ENCODE results near the gene CLASP2.
"Not testable (repeated sequence)": the region's sequence is repeated elsewhere in the genome, so short reads cannot be mapped to it uniquely, and the experiment has no call there.

CLASP2 gene

DNA sequence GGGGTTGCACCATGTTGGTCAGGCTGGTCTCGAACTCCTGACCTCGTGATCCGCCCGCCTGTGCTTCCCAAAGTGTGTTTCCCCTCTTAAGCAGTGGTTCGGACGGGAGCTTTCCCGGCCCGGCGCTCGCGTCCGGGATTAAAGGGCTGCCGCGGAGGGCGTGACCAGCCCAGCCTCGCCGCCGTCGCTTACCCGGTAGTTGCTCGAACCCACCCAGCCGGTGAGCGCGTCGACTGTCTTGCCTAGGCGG lies 513 bp downstream of the CLASP2 start:
- H3K27me3 Mint-ChIP-seq = no peaks in the 10 kb centered on the region
- no peak overlapping the region for H3K4me3 Mint-ChIP-seq
- no peaks in the 10 kb centered on the region for H3K9me3 Mint-ChIP-seq
- peaks cover 6% of the 10 kb centered on the region for H3K36me3 Mint-ChIP-seq (ENCODE audit: low read depth)
- peak overlapping the region; percentile 78 for H3K27ac Mint-ChIP-seq
- peaks cover 9% of the 10 kb centered on the region for H3K4me1 Mint-ChIP-seq (ENCODE audit: low read depth)

DNA sequence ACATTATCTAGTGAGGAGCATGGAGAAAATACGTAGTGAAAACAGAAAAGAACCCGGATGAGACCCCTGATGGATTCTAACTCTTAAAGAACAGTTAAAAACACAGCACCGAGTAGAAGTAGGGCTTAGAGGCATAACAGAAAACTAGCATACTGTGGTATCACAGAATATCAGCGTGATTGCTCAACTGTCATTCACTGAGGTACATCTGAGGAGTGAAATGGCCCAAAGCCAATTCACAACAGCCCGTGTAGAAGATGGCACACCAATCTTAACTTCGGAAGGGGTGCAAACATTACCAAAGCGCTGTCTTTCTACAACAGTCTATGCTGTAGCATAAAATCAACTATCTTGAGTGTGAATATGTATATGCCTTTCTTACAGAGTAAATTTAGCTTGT lies 1.8 kb downstream of the CLASP2 start:
- Mint-ChIP-seq H3K4me1 (ENCODE audit: low read depth) (peaks cover 16% of the 10 kb centered on the region), H3K9me3 (no peaks in the 10 kb centered on the region), H3K4me3 (no peak overlapping the region), H3K36me3 (ENCODE audit: low read depth) (peaks cover 15% of the 10 kb centered on the region), H3K27me3 (no peaks in the 10 kb centered on the region), H3K27ac (no peak overlapping the region)

DNA sequence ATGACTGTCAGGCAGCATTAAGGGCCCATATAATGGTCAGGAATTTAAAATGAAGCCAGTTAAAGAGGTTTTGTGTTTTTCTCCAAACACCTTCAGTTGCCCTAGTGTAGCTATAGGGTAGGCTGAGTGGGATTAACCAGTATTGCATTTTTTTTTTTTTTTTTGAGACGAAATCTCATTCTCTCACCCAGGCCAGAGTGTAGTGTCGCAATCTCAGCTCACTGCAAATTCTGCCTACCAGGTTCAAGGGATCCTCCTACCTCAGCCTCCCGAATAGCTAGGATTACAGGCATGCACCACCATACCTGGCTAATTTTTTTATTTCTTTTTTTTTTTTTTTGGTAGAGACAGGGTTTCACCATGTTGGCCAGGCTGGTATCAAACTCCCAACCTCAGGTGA lies 7.0 kb downstream of the CLASP2 start:
- Mint-ChIP-seq H3K27ac (no peak overlapping the region), H3K4me3 (no peak overlapping the region), H3K36me3 (ENCODE audit: low read depth) (peaks cover 21% of the 10 kb centered on the region), H3K4me1 (ENCODE audit: low read depth) (peaks cover 17% of the 10 kb centered on the region), H3K9me3 (peaks cover 4% of the 10 kb centered on the region), H3K27me3 (no peaks in the 10 kb centered on the region)

DNA sequence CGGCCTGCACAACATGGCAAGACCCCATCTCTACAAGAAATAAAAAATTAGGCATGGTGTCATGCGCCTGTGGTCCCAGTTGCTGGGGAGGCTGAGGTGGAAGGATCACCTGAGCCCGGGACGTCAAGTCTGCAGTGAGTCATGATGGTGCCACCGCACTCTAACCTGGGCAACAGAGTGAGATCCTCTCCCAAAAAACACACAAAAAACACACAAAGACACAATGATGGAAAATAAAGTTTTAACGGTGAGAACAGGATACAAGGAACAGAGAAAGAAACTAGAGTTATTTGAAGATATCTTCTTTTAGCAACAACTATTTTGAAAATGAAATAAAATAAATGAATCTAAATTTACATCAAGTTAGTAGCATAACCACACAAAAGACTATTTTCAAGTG lies 12.0 kb downstream of the CLASP2 start:
- peaks cover 19% of the 10 kb centered on the region for H3K4me1 Mint-ChIP-seq (ENCODE audit: low read depth)
- peaks cover 52% of the 10 kb centered on the region for H3K36me3 Mint-ChIP-seq (ENCODE audit: low read depth)
- peaks cover 27% of the 10 kb centered on the region for H3K9me3 Mint-ChIP-seq
- no peaks in the 10 kb centered on the region for H3K27me3 Mint-ChIP-seq
- no peak overlapping the region for H3K27ac Mint-ChIP-seq
- no peak overlapping the region for H3K4me3 Mint-ChIP-seq

DNA sequence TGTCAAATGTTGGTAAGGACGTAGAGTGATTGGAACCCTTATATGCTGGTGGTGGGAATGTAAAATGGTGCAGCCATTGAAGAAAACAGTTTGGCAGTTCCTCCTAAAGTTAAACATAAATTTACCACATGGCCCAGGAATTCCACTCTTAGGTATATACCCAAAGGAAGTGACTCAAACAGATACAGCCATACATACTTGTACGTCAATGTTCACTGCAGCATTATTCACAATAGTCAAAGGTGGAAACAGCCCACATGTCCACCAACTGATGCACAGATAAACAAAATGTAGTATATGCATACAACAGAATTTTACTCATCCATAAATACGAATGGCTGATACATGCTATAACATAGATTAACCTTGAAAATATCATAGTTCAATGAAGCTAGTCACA lies 13.2 kb downstream of the CLASP2 start:
- no peak overlapping the region for H3K4me3 Mint-ChIP-seq
- H3K27ac Mint-ChIP-seq = no peak overlapping the region
- H3K4me1 Mint-ChIP-seq (ENCODE audit: low read depth) = peaks cover 19% of the 10 kb centered on the region
- no peaks in the 10 kb centered on the region for H3K27me3 Mint-ChIP-seq
- peaks cover 27% of the 10 kb centered on the region for H3K9me3 Mint-ChIP-seq
- peaks cover 54% of the 10 kb centered on the region for H3K36me3 Mint-ChIP-seq (ENCODE audit: low read depth)

DNA sequence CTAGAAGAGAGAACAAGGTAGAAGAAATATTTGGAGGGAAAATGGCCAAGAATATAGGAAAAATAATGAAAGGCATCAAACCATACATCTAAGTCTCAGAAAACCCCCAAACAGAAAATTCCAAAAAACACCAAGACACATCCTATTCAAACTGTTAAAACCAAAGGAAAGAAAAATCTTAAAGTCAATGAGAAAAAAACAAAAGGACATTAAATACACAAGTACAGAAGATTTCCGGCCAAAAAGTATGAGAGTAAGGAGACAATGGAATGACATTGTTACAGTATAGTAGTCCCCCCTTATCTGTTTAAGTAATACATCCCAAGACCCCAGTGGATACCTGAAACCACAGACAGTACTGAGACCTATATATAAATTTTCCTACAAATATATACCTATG lies 18.8 kb downstream of the CLASP2 start:
- Mint-ChIP-seq H3K36me3 (ENCODE audit: low read depth) (peaks cover 54% of the 10 kb centered on the region), H3K4me3 (no peak overlapping the region), H3K27me3 (no peaks in the 10 kb centered on the region), H3K9me3 (peaks cover 25% of the 10 kb centered on the region), H3K4me1 (ENCODE audit: low read depth) (peaks cover 14% of the 10 kb centered on the region), H3K27ac (no peak overlapping the region)

DNA sequence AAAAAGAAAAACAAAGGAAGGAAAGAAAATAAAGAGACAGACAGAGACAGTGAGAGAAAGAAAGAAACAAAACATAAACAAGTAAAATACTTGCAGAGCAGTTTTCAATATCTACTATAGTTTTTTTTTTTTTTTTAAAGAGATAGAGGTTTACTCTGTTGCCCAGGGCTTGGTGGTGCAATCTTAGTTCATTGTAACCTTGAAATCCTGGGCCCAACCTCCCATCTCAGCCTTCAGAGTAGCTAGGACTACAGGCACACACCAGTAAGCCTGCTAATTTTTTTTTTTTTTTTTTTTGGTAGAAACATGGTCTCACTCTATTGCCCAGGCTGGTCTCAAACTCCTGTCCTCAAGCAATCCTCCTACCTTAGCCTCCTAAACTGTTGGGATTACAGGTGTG lies 23.1 kb downstream of the CLASP2 start:
- H3K27me3 Mint-ChIP-seq = no peaks in the 10 kb centered on the region
- H3K9me3 Mint-ChIP-seq = peaks cover 8% of the 10 kb centered on the region
- H3K4me1 Mint-ChIP-seq (ENCODE audit: low read depth) = peaks cover 19% of the 10 kb centered on the region
- H3K27ac Mint-ChIP-seq = no peak overlapping the region
- peaks cover 25% of the 10 kb centered on the region for H3K36me3 Mint-ChIP-seq (ENCODE audit: low read depth)
- no peak overlapping the region for H3K4me3 Mint-ChIP-seq

DNA sequence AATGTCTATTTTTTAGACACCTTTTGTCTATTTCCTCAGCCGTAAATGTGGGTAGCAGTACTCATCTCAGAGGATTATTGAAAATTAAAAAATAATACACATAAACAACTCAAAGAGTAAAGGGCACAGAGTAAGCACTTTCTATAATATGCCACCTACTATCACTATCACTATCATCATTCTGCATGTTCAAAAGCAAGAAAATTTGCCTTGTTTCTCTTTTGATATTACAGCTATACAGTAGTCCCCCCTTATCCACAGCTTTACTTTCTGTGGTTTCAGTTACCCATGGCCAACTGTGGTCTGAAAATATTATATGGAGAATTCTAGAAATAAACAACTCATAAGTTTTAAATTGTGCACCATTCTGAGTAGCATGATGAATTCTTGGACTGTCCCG lies 27.7 kb downstream of the CLASP2 start:
- H3K36me3 Mint-ChIP-seq (ENCODE audit: low read depth) = peaks cover 23% of the 10 kb centered on the region
- H3K9me3 Mint-ChIP-seq = no peaks in the 10 kb centered on the region
- no peak overlapping the region for H3K27ac Mint-ChIP-seq
- peaks cover 9% of the 10 kb centered on the region for H3K4me1 Mint-ChIP-seq (ENCODE audit: low read depth)
- H3K4me3 Mint-ChIP-seq = no peak overlapping the region
- H3K27me3 Mint-ChIP-seq = no peaks in the 10 kb centered on the region

DNA sequence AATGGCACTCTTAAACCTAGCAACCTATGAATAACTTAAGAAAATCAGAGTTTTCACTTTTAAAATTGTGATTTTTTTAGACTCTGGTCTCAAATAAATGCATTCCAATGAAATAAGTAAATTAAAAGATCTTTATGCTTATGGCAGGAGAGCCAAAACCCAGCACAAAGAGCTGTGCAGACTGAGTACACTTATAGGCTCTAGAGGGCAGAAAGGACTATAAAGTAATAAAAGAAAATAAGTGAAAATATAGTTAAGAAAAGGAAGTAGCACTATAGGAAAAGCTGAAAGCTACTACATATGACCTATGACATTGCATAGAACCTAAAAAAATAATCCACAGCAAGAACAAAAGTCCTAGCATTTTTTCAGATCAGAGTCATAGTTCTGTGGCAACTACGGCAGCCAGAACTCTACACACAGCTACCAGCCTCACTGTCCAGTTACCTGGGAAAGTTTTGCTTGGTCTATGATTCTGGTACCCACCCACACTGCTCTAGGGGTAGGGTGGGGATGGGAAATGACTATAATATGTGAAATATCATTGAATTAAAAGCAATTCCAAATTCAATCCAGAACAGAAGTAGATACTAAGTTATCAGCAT lies 30.5 kb downstream of the CLASP2 start:
- Mint-ChIP-seq H3K27me3 (no peaks in the 10 kb centered on the region), H3K9me3 (no peaks in the 10 kb centered on the region), H3K36me3 (ENCODE audit: low read depth) (peaks cover 13% of the 10 kb centered on the region), H3K4me1 (ENCODE audit: low read depth) (no peaks in the 10 kb centered on the region), H3K27ac (no peak overlapping the region), H3K4me3 (no peak overlapping the region)

DNA sequence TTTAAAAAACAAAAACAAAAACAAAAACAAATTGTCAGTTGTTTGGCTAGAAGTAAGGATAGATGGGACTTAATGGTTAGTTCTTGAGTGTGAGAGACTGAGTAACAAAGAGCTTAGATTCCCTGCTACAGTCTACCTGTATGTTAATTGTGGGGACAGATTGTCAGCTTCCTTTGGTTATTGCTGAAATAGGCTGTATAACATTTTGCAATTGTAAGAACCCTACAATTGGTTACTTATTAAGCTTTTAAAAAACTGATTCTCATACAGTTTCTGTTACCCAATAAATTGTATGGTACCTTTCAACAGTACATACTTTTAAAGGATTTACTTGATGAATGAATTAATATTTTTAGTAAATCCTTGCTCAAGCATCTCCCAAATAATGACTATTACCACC lies 35.3 kb downstream of the CLASP2 start:
- no peaks in the 10 kb centered on the region for H3K27me3 Mint-ChIP-seq
- H3K4me3 Mint-ChIP-seq = no peak overlapping the region
- H3K9me3 Mint-ChIP-seq = peaks cover 3% of the 10 kb centered on the region
- H3K4me1 Mint-ChIP-seq (ENCODE audit: low read depth) = no peaks in the 10 kb centered on the region
- H3K27ac Mint-ChIP-seq = no peak overlapping the region
- peaks cover 38% of the 10 kb centered on the region for H3K36me3 Mint-ChIP-seq (ENCODE audit: low read depth)

DNA sequence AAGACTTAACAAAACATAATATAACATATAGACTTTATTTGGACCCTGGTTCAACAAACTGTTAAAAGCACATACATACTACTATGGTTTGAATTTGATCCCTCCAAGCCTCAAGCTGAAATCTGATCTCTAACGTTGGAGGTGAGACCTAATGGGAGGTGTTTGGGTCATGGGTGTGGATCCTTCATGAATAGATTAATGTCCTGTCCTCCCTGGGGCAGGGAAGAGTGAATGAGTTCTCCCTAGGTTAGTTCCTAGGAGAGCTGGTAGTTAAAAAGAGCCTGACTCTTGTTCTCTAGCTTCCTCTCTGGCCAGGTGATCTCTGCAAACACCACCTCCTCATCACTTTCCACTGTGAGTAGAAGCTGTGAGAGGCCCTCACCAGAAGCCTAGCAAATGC lies 36.4 kb downstream of the CLASP2 start:
- Mint-ChIP-seq H3K4me1 (ENCODE audit: low read depth) (no peaks in the 10 kb centered on the region), H3K27me3 (no peaks in the 10 kb centered on the region), H3K9me3 (peaks cover 4% of the 10 kb centered on the region), H3K27ac (no peak overlapping the region), H3K4me3 (no peak overlapping the region), H3K36me3 (ENCODE audit: low read depth) (peaks cover 40% of the 10 kb centered on the region)

DNA sequence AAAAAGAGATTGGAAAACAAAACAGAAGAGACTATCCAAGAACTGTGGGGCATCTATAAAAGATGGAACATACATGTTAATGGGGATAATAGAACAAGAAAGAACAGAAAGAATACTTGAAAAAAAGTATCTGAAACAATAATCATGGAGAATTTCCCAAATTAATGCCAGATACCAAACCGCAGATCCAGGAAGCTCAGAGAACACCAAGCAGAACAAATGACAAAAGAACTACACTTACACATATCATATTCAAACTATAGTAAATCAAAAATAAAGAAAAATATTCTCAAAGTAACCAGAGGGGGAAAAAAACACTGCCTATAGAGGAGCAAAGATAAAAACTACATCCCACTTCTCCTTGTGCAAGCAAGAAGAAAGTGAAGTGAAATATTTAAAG lies 40.0 kb downstream of the CLASP2 start:
- Mint-ChIP-seq H3K9me3 (peaks cover 4% of the 10 kb centered on the region), H3K4me1 (ENCODE audit: low read depth) (no peaks in the 10 kb centered on the region), H3K27ac (no peak overlapping the region), H3K27me3 (no peaks in the 10 kb centered on the region), H3K36me3 (ENCODE audit: low read depth) (peaks cover 46% of the 10 kb centered on the region), H3K4me3 (no peak overlapping the region)

DNA sequence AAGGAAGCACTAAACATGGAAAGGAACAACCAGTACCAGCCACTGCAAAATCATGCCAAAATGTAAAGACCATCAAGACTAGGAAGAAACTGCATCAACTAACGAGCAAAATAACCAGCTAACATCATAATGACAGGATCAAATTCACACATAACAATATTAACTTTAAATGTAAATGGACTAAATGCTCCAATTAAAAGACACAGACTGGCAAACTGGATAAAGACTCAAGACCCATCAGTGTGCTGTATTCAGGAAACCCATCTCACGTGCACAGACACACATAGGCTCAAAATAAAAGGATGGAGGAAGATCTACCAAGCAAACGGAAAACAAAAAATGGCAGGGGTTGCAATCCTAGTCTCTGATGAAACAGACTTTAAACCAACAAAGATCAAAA lies 44.6 kb downstream of the CLASP2 start:
- H3K27me3 Mint-ChIP-seq; H3K9me3 Mint-ChIP-seq; H3K27ac Mint-ChIP-seq; H3K4me3 Mint-ChIP-seq; H3K4me1 Mint-ChIP-seq (ENCODE audit: low read depth): not testable (repeated sequence)
- peaks cover 39% of the 10 kb centered on the region for H3K36me3 Mint-ChIP-seq (ENCODE audit: low read depth)

DNA sequence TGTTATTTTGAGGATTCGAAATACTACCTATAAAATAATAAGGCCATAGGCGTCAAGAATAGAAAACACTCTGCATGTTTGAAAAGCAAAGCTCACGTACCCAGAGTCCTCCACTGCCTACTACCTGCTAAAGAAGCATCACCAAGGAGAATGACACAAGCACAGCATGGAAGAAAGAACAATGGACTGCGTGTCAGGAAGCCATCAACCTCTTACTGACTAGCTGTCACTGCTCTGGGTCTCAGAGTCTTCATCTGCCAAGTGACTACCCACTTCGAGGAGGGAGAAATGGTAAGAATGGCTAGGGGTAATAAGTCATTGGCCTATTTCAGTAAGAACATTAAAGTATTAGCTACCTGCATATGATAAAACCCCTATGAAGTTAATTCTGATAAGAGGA lies 49.4 kb downstream of the CLASP2 start:
- Mint-ChIP-seq H3K27me3 (no peaks in the 10 kb centered on the region), H3K27ac (no peak overlapping the region), H3K36me3 (ENCODE audit: low read depth) (peaks cover 29% of the 10 kb centered on the region), H3K4me1 (ENCODE audit: low read depth) (no peaks in the 10 kb centered on the region), H3K4me3 (no peak overlapping the region), H3K9me3 (no peaks in the 10 kb centered on the region)

DNA sequence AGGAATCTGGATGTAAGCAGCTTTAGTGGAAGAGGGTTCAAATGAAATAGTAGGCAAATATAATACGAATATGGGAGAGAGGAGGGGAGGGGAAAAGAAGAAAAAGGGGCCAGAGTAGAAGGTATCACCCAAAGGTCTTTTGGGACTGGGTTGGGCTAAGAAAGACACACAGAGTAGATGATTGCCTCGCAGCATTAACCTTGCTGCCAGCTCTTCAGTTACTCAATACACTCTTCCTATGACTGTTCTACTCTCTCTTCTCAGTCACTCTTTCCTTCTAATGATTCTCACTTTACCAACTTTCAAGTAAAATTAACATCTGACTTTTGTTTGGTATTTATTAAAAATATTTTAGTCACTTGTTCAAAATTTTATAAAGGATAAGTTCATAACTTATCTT lies 52.8 kb downstream of the CLASP2 start:
- peaks cover 2% of the 10 kb centered on the region for H3K4me1 Mint-ChIP-seq (ENCODE audit: low read depth)
- H3K36me3 Mint-ChIP-seq (ENCODE audit: low read depth) = peaks cover 20% of the 10 kb centered on the region
- H3K9me3 Mint-ChIP-seq = no peaks in the 10 kb centered on the region
- no peak overlapping the region for H3K27ac Mint-ChIP-seq
- H3K27me3 Mint-ChIP-seq = no peaks in the 10 kb centered on the region
- H3K4me3 Mint-ChIP-seq = no peak overlapping the region

DNA sequence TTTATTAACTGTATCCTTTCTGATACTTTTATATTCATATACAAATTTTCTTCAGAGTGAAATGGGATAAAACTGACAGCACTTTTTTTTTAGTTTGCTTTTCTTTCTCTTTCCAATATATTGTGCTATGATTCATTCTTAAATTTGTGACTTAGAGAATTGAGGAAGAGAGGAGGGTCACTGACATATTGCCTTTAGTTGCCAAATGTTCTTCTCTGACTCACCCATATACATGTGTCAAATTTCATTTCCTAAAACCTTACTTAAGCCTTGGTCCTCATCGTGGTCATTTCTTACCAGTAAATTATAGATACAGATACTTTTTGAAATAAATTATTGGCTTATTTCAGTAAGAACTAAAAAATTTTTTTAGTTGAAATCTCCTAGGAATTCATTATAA lies 53.9 kb downstream of the CLASP2 start:
- Mint-ChIP-seq H3K9me3 (no peaks in the 10 kb centered on the region), H3K4me1 (ENCODE audit: low read depth) (peaks cover 13% of the 10 kb centered on the region), H3K27me3 (no peaks in the 10 kb centered on the region), H3K27ac (no peak overlapping the region), H3K36me3 (ENCODE audit: low read depth) (peaks cover 12% of the 10 kb centered on the region), H3K4me3 (no peak overlapping the region)

DNA sequence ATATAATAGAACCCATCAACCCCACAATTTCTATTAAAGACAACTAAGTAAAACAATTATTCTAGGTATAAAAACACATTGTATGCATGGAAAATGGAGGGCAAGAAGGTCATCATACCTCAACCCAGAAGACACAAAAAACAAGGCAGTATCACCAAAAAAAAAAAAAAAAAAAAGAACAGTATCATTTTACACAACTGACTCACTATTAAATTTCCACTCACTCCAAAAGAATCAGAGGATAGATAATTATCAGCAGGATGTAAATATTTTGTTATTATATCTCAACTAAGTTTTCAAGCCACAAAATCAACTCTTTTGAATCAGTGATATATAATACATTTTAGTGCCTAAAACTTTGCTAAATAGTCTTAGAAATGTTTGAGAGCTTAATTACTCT lies 55.0 kb downstream of the CLASP2 start:
- Mint-ChIP-seq H3K4me1 (ENCODE audit: low read depth) (peaks cover 22% of the 10 kb centered on the region), H3K36me3 (ENCODE audit: low read depth) (peaks cover 12% of the 10 kb centered on the region), H3K27me3 (no peaks in the 10 kb centered on the region), H3K9me3 (no peaks in the 10 kb centered on the region), H3K27ac (no peak overlapping the region), H3K4me3 (no peak overlapping the region)
